Neuronal stem cell (in vitro differentiated cells): ENCODE data around the gene PIP.

ENCODE experiments used
- DNase-seq: peaks from one replicate; pipeline ENCODE4 v3.0.0-alpha.2; 2013; ENCODE audit warnings: low spot score
- H2AFZ ChIP-seq: one replicate; pipeline ENCODE4 v1.6.1; 2013; ENCODE audit warnings: mild to moderate bottlenecking, low read length, inconsistent platforms
- H2AK5ac ChIP-seq: 2 replicates; pipeline ENCODE4 v1.6.1; 2013; ENCODE audit warnings: low read depth, mild to moderate bottlenecking, inconsistent platforms, low read length, moderate library complexity, mixed read lengths
- H2BK120ac ChIP-seq: 2 replicates; pipeline ENCODE4 v1.6.1; 2013; ENCODE audit warnings: low read depth, mild to moderate bottlenecking, inconsistent platforms, low read length, moderate library complexity, mixed read lengths
- H2BK12ac ChIP-seq: one replicate; pipeline ENCODE4 v1.6.1; 2013; ENCODE audit warnings: low read length, inconsistent platforms
- H2BK15ac ChIP-seq: 2 replicates; pipeline ENCODE4 v1.6.1; 2013; ENCODE audit warnings: mild to moderate bottlenecking, low read length, inconsistent platforms, mixed read lengths
- H2BK5ac ChIP-seq: one replicate; pipeline ENCODE4 v1.6.1; 2013; ENCODE audit warnings: inconsistent platforms, mild to moderate bottlenecking, low read length, moderate library complexity
- H3K14ac ChIP-seq: one replicate; pipeline ENCODE4 v1.6.1; 2013; ENCODE audit warnings: low read length, inconsistent platforms
- H3K18ac ChIP-seq: 2 replicates; pipeline ENCODE4 v1.6.1; 2013; ENCODE audit warnings: low read length, inconsistent platforms
- H3K23ac ChIP-seq: 2 replicates; pipeline ENCODE4 v1.6.1; 2013; ENCODE audit warnings: low read depth, mild to moderate bottlenecking, mixed read lengths, low read length, inconsistent platforms; ENCODE audit not compliant: poor library complexity
- H3K27ac ChIP-seq: replicated peaks from 3 replicates; pipeline ENCODE4 v1.5.1; 2013; ENCODE audit warnings: low read length, inconsistent platforms
- H3K27me3 ChIP-seq, 3 experiments: 2 replicates each; pipeline ENCODE4 v1.6.1; 2013; ENCODE audit warnings: low read length in 3 of 3, mild to moderate bottlenecking in 2 of 3, inconsistent platforms in 1 of 3, low read depth in 1 of 3, mixed read lengths in 1 of 3, moderate library complexity in 1 of 3; ENCODE audit not compliant: control insufficient read depth in 3 of 3, insufficient read depth in 3 of 3
- H3K36me3 ChIP-seq, 2 donors: replicated peaks in 1 of 2; 2 replicates each; pipeline ENCODE4 v1.6.1; 2013; ENCODE audit warnings: low read length in 2 of 2; ENCODE audit not compliant: control insufficient read depth in 2 of 2, insufficient read depth in 2 of 2
- H3K4ac ChIP-seq: 2 replicates; pipeline ENCODE4 v1.6.1; 2013; ENCODE audit warnings: inconsistent platforms, mild to moderate bottlenecking, low read length, moderate library complexity
- H3K4me1 ChIP-seq, 2 donors: 1 replicate in 1 of 2; 2 replicates in 1 of 2; pipeline ENCODE4 v1.6.1; 2013; ENCODE audit warnings: low read length in 2 of 2, low read depth in 1 of 2; ENCODE audit not compliant: control insufficient read depth in 2 of 2, insufficient read depth in 1 of 2
- H3K4me2 ChIP-seq: one replicate; pipeline ENCODE4 v1.6.1; 2013; ENCODE audit warnings: mild to moderate bottlenecking, low read length, inconsistent platforms; ENCODE audit not compliant: insufficient read depth, poor library complexity, severe bottlenecking
- H3K4me3 ChIP-seq, 2 donors: 2 replicates each; pipeline ENCODE4 v1.5.1; 2013; ENCODE audit warnings: low read length in 2 of 2, mild to moderate bottlenecking in 2 of 2, inconsistent platforms in 1 of 2, moderate library complexity in 1 of 2
- H3K79me1 ChIP-seq: one replicate; pipeline ENCODE4 v1.6.1; 2013; ENCODE audit warnings: low read depth, mild to moderate bottlenecking, inconsistent platforms, low read length, moderate library complexity
- H3K9ac ChIP-seq: one replicate; pipeline ENCODE4 v1.6.1; 2013; ENCODE audit warnings: mild to moderate bottlenecking, low read depth, low read length, inconsistent platforms; ENCODE audit not compliant: poor library complexity
- H3K9me3 ChIP-seq, 2 donors: replicated peaks in 1 of 2; 2 replicates each; pipeline versions ENCODE3 to v1.6.1; 2013; ENCODE audit warnings: low read length in 2 of 2, mild to moderate bottlenecking in 2 of 2, inconsistent platforms in 1 of 2, low read depth in 1 of 2, mixed read lengths in 1 of 2, moderate library complexity in 1 of 2; ENCODE audit not compliant: control insufficient read depth in 2 of 2, insufficient read depth in 1 of 2
- H4K8ac ChIP-seq: one replicate; pipeline ENCODE4 v1.6.1; 2013; ENCODE audit warnings: low read depth, mild to moderate bottlenecking, inconsistent platforms, low read length, moderate library complexity
- H4K91ac ChIP-seq: one replicate; pipeline ENCODE4 v1.6.1; 2013; ENCODE audit warnings: low read length, low read depth, mild to moderate bottlenecking, inconsistent platforms; ENCODE audit not compliant: poor library complexity
- WGBS, 2 donors: extraction: QIAGEN DNeasy Blood & Tissue Kit; methylation state at CpG; one replicate each; pipeline ENCODE4 v1.1.7; 2013; ENCODE audit warnings: missing lambda C conversion rate in 2 of 2, mixed read lengths in 1 of 2; ENCODE audit not compliant: insufficient read length in 2 of 2, insufficient replicate concordance in 1 of 2; ENCODE audit errors: extremely low coverage in 2 of 2; 5-methylcytosine and 5-hydroxymethylcytosine counted together

PIP gene

DNA sequence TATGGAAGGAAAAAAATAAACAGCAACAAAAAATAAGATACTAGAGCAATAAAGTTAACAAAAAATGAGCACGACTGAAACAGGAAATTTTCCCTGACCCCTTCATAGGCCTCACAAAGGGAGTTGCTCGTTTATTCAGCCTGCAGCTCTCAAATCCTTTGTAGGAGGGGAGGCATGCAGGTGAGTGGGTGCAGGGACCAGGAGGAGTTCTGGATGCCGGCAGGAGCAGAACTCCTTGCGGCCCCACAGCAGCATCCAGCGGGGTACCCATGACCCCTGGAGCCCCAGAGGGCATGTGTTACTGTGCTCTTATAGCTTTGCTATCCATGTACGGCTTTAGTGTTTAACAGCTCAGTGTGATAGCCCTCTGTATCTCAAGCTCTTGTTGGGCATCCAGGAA is 57.1 kb downstream of the PIP start:
- Histone ChIP-seq H2BK12ac (no peak overlapping the region), H3K36me3 (no peaks in the 10 kb centered on the region), H2AK5ac (no peak overlapping the region), H3K4ac (no peak overlapping the region), H3K4me1 (peaks cover 0 to 3% of the 10 kb centered on the region in 2 donors), H2BK120ac (no peak overlapping the region), H3K27me3 (no peaks in the 10 kb centered on the region), H4K8ac (no peak overlapping the region), H3K4me3 (no peak overlapping the region), H2BK5ac (no peak overlapping the region), H3K9me3 (no peaks in the 10 kb centered on the region), H3K14ac (no peak overlapping the region), H4K91ac (no peak overlapping the region), H3K9ac (no peak overlapping the region), H2AFZ (no peak overlapping the region), H3K79me1 (no peaks in the 10 kb centered on the region), H3K4me2 (no peak overlapping the region), H3K18ac (peak overlapping the region; percentile 18), H2BK15ac (no peak overlapping the region), H3K23ac (no peak overlapping the region), H3K27ac (no peak overlapping the region)
- WGBS, 2 donors: no CpG with 5 or more reads among the region's 6 CpGs
- DNase-seq: no peak
